HG03521 (cell line): Measurements from ENCODE around the gene CCL25.

Source experiments
- ATAC-seq: cut with Tn5 transposase; IDR thresholded peaks from one replicate; pipeline ENCODE4 v1.9.1; 2021; ENCODE audit warnings: mild to moderate bottlenecking, moderate library complexity; ENCODE audit not compliant: unreplicated experiment

The CCL25 gene

GRCh38 chr19:8109455-8109854, 56.9 kb downstream of the CCL25 start:
- no peak for ATAC-seq

GRCh38 chr19:8109890-8110662, 57.5 kb downstream of the CCL25 start:
- ATAC-seq = no peak

GRCh38 chr19:8110931-8111330, 58.4 kb downstream of the CCL25 start:
- no peak for ATAC-seq

- ATAC-seq = no peak
These were observed 58.8 kb downstream of the CCL25 start for GRCh38 chr19:8111376-8111775.
